Ureter (tissue), 1 donor: ENCODE data around the gene SPNS1. TPM values are rescaled to one million over a fixed set of nuclear protein-coding genes. Genes with fewer than 3 reads are reported as not detected.
"Not testable (repeated sequence)": the region's sequence is repeated elsewhere in the genome, so short reads cannot be mapped to it uniquely, and the experiment has no call there.

Experiments
- DNase-seq: peaks from one replicate; pipeline ENCODE4 v3.0.0-alpha.2; 2020; ENCODE audit warnings: low spot score
- total RNA-seq: library from RNA; stranded (reverse); gene quantifications from one replicate; pipeline ENCODE4 v1.2.4, GENCODE V29; 2023
- donor health status: DM: yes; HTN: yes; CAD: no.

The SPNS1 gene
- total RNA-seq, 1 donor from 2014 or later = 23.9 TPM

DNA sequence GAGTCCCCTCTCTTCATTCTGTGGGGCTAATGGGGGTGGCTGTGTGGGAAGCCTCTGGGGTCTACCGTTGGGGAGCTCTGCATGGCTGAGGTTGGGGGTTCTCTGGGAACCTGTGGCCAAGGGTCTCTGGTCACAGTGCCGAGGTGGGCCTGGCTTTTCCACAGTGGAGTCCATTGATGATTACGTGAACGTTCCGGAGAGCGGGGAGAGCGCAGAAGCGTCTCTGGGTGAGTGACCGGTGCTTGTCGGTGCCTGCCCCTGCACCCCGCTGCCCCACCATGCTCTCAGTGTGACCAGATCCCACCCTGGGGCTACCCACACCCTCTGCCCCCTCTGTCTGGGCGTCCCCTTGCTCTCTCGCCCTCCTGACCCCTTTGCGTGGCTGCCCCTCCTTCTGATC is 14.8 kb downstream of the SPNS1 start:
- no peak for DNase-seq

DNA sequence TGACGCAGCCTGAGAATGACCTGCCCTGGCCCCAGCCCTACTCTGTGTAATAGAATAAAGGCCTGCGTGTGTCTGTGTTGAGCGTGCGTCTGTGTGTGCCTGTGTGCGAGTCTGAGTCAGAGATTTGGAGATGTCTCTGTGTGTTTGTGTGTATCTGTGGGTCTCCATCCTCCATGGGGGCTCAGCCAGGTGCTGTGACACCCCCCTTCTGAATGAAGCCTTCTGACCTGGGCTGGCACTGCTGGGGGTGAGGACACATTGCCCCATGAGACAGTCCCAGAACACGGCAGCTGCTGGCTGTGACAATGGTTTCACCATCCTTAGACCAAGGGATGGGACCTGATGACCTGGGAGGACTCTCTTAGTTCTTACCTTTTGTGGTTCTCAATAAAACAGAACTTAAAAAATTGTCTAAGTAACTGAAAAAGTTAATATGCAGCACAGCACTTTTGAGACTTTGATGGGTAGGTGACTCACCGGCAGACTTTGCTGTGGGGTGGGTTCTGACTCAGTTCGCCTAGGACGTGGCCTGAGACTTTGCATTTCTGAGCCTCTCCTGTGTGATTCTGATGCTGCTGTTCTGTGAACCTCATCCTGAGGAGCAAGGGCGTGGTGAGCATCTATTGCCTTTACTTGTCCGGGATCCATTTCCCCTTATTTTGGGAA is 15.9 kb downstream of the SPNS1 start:
- DNase-seq = no peak

DNA sequence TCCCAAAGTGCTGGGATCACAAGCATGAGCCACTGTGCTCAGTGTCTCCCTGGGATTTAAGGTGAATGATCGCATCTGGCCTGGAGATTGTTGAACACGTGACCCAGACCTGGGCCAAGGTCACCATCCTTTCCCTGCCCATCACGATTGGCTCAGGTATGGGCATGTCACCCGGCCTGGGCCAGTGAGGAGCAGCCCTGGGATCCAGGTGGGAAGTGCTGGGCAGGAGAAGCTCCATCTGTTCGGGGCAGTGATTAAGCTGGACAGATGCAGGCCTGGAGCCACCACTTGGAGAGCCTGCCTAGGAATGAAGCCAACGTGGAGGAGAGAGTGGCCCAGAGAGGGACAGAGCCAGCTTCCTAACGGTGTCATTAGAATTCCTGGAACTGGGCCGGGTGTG is 17.1 kb downstream of the SPNS1 start:
- DNase-seq = no peak

- no peak for DNase-seq
Observed at GRCh38 chr16:28992496-28992895, 17.9 kb downstream of the SPNS1 start.

DNA sequence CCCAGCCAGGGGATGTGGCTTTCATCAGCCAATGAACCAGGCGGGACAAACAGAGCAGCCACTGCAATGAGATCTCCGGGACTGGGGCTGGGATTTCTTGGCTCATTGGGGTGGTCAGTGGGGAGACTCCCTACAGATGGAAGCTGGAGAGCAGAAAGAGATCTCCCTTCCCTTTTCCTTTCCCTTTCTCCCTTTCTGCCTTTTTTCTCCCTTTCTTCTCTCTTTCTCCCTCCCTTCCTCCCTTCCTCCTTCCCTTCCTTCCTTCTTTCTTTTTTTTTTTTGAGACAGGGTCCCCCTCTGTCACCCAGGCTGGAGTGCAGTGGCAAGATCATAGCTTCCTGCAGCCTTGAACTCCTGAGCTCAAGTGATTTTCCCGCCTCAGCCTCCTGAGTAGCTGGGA is 24.3 kb downstream of the SPNS1 start:
- DNase-seq = no peak

GRCh38 chr16:28999577-28999976 is 25.0 kb downstream of the SPNS1 start:
- DNase-seq = no peak

DNA sequence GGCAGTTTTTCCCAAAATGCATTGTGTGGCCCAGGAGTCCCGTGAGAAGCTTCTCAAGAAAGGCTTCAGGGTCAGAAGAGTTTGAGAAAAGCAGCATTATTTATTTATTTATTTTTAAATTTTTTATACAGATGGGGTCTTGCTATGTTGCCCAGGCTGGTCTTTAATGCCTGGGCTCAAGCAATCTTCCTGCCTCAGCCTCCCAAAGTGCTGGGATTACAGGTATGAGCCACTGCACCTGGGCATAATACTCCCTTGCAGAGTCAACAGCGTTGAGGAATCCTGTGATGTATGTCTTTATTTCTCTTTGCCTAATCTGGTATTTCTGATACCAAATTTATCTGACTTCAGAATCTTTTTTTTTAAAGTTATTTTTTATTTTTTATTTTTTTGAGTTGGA is 25.4 kb downstream of the SPNS1 start:
- DNase-seq = no peak

- DNase-seq = not testable (repeated sequence)
Observed at GRCh38 chr16:29004496-29005139, 30.0 kb downstream of the SPNS1 start.

- no peak for DNase-seq
Observed at GRCh38 chr16:29007730-29008593, 33.4 kb downstream of the SPNS1 start.

GRCh38 chr16:29009050-29009837 is 34.7 kb downstream of the SPNS1 start:
- no peak for DNase-seq

DNA sequence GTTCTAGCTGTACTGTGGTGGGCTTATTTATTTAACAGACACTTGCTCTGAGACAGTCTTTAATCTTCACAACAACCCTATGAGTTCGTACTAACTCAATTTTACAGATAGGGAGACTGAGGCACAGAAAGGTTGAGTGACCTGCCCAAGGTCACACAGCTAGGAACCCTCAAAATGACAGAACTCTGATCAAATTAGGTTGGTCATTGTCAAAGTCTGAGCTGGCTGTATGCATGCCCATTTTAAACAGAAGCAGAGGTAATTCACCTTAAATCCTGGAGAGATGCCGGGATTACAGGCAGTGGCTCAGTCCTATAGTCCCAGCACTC is 35.2 kb downstream of the SPNS1 start:
- DNase-seq = no peak

GRCh38 chr16:29011112-29011511 is 36.5 kb downstream of the SPNS1 start:
- DNase-seq = no peak

- no peak for DNase-seq
Observed at GRCh38 chr16:29011851-29012250, 37.3 kb downstream of the SPNS1 start.

DNA sequence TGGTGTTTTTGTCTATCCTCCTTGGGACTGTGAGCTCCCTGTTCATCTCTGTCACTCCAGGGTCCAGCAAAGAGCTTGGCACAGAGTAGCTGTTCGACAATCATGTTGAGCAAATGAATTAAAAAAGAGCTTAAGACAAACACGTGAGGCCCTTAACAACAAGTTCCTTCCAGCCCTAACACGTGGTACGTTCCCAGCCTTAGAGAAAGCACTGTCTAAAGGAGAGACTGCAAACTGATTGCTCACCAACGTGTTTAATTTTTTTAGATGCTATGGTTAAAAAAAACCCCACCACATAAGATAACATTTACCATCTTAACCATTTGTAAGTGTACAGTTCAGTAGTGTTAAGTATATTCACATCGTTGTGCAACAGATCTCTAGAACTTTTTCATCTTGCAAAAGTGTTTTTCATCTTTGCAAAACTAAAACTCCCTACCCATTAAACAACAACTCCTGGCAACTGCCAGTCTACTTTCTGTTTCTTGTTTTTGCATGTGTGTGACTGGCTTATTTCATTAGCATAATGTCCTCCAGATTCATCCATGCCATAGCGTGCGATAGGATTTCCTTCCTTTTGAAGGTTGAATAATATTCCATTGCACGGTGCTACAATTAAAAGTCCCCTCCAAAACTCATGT is 38.5 kb downstream of the SPNS1 start:
- no peak for DNase-seq

- no peak for DNase-seq
Observed at GRCh38 chr16:29014561-29015069, 40.0 kb downstream of the SPNS1 start.

- DNase-seq = no peak
Observed at GRCh38 chr16:29022196-29022595, 47.6 kb downstream of the SPNS1 start.

GRCh38 chr16:29023279-29024277 is 49.0 kb downstream of the SPNS1 start:
- DNase-seq = no peak

- DNase-seq = no peak
Observed at GRCh38 chr16:29024278-29024677, 49.7 kb downstream of the SPNS1 start.

- DNase-seq = no peak
Observed at GRCh38 chr16:29025218-29025617, 50.6 kb downstream of the SPNS1 start.

DNA sequence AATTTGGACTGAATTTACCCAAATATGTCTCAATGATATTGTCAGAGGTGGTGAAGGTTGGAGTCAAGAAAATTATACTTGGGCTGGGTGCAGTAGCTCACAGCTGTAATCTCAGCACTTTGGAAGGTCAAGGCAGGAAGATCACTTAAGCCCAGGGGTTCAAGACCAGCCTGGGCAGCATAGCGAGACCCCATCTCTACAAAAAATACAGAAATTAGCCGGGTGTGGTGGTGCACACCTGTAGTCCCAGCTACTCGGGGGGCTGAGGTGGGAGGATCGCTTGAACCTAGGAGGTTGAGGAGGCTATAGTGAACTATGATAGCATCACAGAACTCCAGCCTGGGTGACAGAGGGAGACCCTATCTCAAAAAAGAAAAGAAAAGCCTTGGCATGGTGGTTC is 51.2 kb downstream of the SPNS1 start:
- no peak for DNase-seq
